T-cell (primary cell): Measurements from ENCODE around the gene GPRASP3. TPM values are rescaled to one million over a fixed set of nuclear protein-coding genes. Genes with fewer than 3 reads are reported as not detected.
"Not testable (repeated sequence)": the region's sequence is repeated elsewhere in the genome, so short reads cannot be mapped to it uniquely, and the experiment has no call there.

ENCODE experiments used
- ATAC-seq, 4 experiments: fragments of 200-7000 bp in 3 of 4; fragments of 150-1000 bp in 1 of 4; cut with Tn5 transposase; replicated peaks in 1 of 4; 1 replicate in 3 of 4; 2 replicates in 1 of 4; pipeline ENCODE4 v1.10.0; 2021; ENCODE audit warnings: moderate library complexity in 3 of 4, mild to moderate bottlenecking in 2 of 4, moderate number of reproducible peaks in 1 of 4
- CTCF ChIA-PET, 2 donors: fragments of 300-600 bp; sonication (Branson Sonifier 250); formaldehyde crosslinking; loops; one replicate each; lab custom pipeline; 2022; ENCODE audit warnings: antibody characterized with exemption in 2 of 2; lab: Charles Lee
- POLR2A ChIA-PET, 2 donors: fragments of 300-600 bp; sonication (Branson Sonifier 250); formaldehyde crosslinking; loops; one replicate each; lab custom pipeline; 2022; ENCODE audit warnings: antibody characterized with exemption in 2 of 2; lab: Charles Lee
- DNase-seq, 35 experiments: peaks; one replicate each; pipeline versions ENCODE4 v3.0.0 to v3.0.0-alpha.2; 2013 to 2023
- H3K27ac ChIP-seq: one replicate; pipeline ENCODE4 v1.5.1; 2013; ENCODE audit warnings: low read length
- H3K27me3 ChIP-seq, 2 experiments: replicated peaks in 1 of 2; 1 replicate in 1 of 2; 2 replicates in 1 of 2; pipeline versions ENCODE4 v1.6.1 to v1.7.0; 2013; ENCODE audit warnings: low read length in 1 of 2, mixed read lengths in 1 of 2; ENCODE audit not compliant: control insufficient read depth in 2 of 2, insufficient read depth in 2 of 2; ENCODE audit errors: extremely low read depth in 1 of 2
- H3K36me3 ChIP-seq, 2 donors: 1 replicate in 1 of 2; 2 replicates in 1 of 2; pipeline versions ENCODE4 v1.6.1 to v1.7.0; 2013; ENCODE audit warnings: low read length in 1 of 2; ENCODE audit not compliant: control insufficient read depth in 2 of 2, insufficient read depth in 1 of 2; ENCODE audit errors: extremely low read depth in 1 of 2
- H3K4me1 ChIP-seq, 2 experiments: 1 replicate in 1 of 2; 2 replicates in 1 of 2; pipeline versions ENCODE4 v1.6.1 to v1.7.0; 2013; ENCODE audit warnings: low read length in 2 of 2, mixed read lengths in 1 of 2; ENCODE audit not compliant: insufficient read depth in 2 of 2, control insufficient read depth in 1 of 2; ENCODE audit errors: extremely low read depth in 1 of 2
- H3K4me3 ChIP-seq, 2 donors: 1 replicate in 1 of 2; 2 replicates in 1 of 2; pipeline versions ENCODE4 v1.5.1 to v1.7.0; 2013; ENCODE audit warnings: mild to moderate bottlenecking in 2 of 2, low read length in 1 of 2, moderate library complexity in 1 of 2; ENCODE audit not compliant: control insufficient read depth in 1 of 2; ENCODE audit errors: extremely low read depth in 1 of 2
- H3K9me3 ChIP-seq: 2 replicates; pipeline ENCODE4 v1.7.0; 2013
- H3K27ac Mint-ChIP-seq, 2 donors: one replicate each; pipeline ENCODE4 v1.8.0; 2020 to 2021; ENCODE audit warnings: mild to moderate bottlenecking in 2 of 2, mixed read lengths in 2 of 2
- H3K27me3 Mint-ChIP-seq, 2 donors: one replicate each; pipeline ENCODE4 v1.8.0; 2021 to 2022; ENCODE audit warnings: mixed read lengths in 2 of 2
- H3K36me3 Mint-ChIP-seq: one replicate; pipeline ENCODE4 v1.8.0; 2021; ENCODE audit warnings: mixed read lengths
- H3K4me1 Mint-ChIP-seq, 3 donors: one replicate each; pipeline ENCODE4 v1.8.0; 2020 to 2022; ENCODE audit warnings: mixed read lengths in 3 of 3, mild to moderate bottlenecking in 1 of 3
- H3K4me3 Mint-ChIP-seq, 3 donors: one replicate each; pipeline ENCODE4 v1.8.0; 2020 to 2022; ENCODE audit warnings: mild to moderate bottlenecking in 3 of 3, mixed read lengths in 3 of 3, moderate library complexity in 3 of 3
- H3K9me3 Mint-ChIP-seq, 3 donors: one replicate each; pipeline ENCODE4 v1.8.0; 2020 to 2022; ENCODE audit warnings: mixed read lengths in 3 of 3
- WGBS: methylation state at CpG from one replicate; pipeline ENCODE4 v1.1.5; 2013; ENCODE audit warnings: missing lambda C conversion rate; ENCODE audit not compliant: insufficient coverage; 5-methylcytosine and 5-hydroxymethylcytosine counted together
- total RNA-seq, 35 experiments: library from RNA in 6 of 35; stranded (reverse) in 6 of 35; fragments of 120-200 nt in 1 of 35; gene quantifications; one replicate each; pipeline versions ENCODE4 v1.2.1 to v1.2.4 and lab custom pipeline; 2013 to 2026

The GPRASP3 gene
- total RNA-seq, 5 donors from 2014 or later (not counting 1 experiment from before 2014, with no cell fraction given): 1.5 to 3.1 (median 2.7) TPM

DNA sequence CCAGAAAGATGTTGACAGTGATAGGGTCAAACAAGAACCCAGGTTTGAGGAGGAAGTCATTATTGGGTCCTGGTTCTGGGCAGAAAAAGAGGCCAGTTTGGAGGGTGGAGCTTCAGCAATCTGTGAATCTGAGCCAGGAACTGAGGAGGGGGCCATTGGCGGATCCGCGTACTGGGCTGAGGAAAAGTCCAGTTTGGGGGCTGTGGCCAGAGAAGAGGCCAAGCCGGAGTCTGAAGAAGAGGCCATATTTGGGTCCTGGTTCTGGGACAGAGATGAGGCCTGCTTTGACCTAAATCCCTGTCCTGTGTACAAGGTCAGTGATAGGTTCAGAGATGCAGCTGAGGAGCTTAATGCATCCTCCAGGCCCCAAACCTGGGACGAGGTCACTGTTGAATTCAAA lies 4.6 kb upstream of the GPRASP3 start:
- H3K4me3 ChIP-seq: no peak overlapping the region
- peaks cover 0 to 21% of the 10 kb centered on the region in 2 experiments for H3K4me1 ChIP-seq
- Mint-ChIP-seq H3K27me3 (peaks cover 6 to 10% of the 10 kb centered on the region in 2 donors), H3K4me1 (peaks cover 15 to 19% (median 19%) of the 10 kb centered on the region in 3 donors), H3K36me3 (no peaks in the 10 kb centered on the region), H3K9me3 (no peaks in the 10 kb centered on the region), H3K4me3 (no peak overlapping the region), H3K27ac (no peak overlapping the region)
- peaks cover 0 to 25% of the 10 kb centered on the region in 2 experiments for H3K27me3 ChIP-seq
- no peak for ATAC-seq
- CTCF ChIA-PET: no interaction called here
- no CpG with 5 or more reads among the region's 5 CpGs for WGBS
- H3K9me3 ChIP-seq: no peaks in the 10 kb centered on the region
- POLR2A ChIA-PET: no interaction called here
- DNase-seq: no peak
- no peaks in the 10 kb centered on the region for H3K36me3 ChIP-seq
- H3K27ac ChIP-seq: no peak overlapping the region

DNA sequence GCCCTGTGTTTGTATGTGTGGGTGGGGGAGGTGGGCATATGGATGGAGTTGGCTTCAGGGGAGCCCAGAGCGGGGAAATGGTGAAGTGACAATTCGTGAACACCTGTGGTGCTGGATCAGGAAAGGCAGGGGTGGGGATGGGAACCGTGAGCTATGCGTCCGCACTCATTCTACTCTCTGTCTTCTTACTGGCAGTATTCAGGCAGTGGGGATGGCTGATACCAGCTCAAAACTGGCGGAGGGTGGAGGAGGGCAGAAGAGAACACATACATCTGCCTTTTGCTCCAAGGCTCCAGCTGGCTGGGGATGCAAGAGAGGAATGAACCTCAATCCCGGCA lies 595 bp downstream of the GPRASP3 start:
- H3K9me3 ChIP-seq, H3K36me3 ChIP-seq, H3K36me3 Mint-ChIP-seq, H3K9me3 Mint-ChIP-seq, DNase-seq, H3K27me3 ChIP-seq, H3K27ac ChIP-seq, ATAC-seq, H3K27me3 Mint-ChIP-seq, H3K27ac Mint-ChIP-seq: not testable (repeated sequence)
- ChIA-PET POLR2A (interaction anchor here in 1 of 2 donors (0.6 kb wide), 1 partner anchor 131 kb away, joined by 3 read pairs; no protein-coding TSS in a partner anchor), CTCF (interaction anchor here in 1 of 2 donors (0.9 kb wide), 1 partner anchor 59 kb away, joined by 3 read pairs; no protein-coding TSS in a partner anchor)
- peaks cover 0 to 11% of the 10 kb centered on the region in 2 experiments for H3K4me1 ChIP-seq
- WGBS: no CpG with 5 or more reads among the region's 7 CpGs
- peak overlapping the region in 1 of 2 donors; percentile 47 for H3K4me3 ChIP-seq
- Mint-ChIP-seq H3K4me3 (peak overlapping the region; percentile 77 to 91 (median 84)), H3K4me1 (peaks cover 10 to 15% (median 14%) of the 10 kb centered on the region in 3 donors)

DNA sequence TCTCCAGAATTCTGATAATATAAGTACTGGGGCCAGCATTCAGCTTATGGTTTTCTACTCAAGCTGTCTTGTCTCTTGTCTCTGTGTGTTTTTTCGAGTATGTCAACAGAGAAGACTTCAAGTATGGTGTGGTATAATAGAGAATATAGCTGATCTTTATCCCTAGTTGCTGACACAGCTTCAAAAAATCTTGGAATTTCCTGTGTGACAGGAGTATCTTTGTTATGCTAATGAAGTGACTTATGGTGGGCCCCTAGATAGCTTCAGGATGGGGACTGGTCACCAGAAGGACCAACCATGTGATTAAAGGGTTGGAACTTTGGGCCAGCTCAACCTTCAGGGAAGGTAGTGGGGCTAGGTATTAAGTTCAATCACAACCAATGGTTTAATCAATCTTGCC lies 2.9 kb downstream of the GPRASP3 start:
- Mint-ChIP-seq H3K27me3 (peaks cover 0 to 4% of the 10 kb centered on the region in 2 donors), H3K9me3 (no peaks in the 10 kb centered on the region), H3K36me3 (peaks cover 8% of the 10 kb centered on the region), H3K4me3 (no peak overlapping the region), H3K27ac (no peak overlapping the region), H3K4me1 (peaks cover 10 to 15% (median 14%) of the 10 kb centered on the region in 3 donors)
- ATAC-seq: no peak
- no peaks in the 10 kb centered on the region for H3K27me3 ChIP-seq
- no peak for DNase-seq
- no CpG with 5 or more reads among the region's 1 CpG for WGBS
- H3K36me3 ChIP-seq: no peaks in the 10 kb centered on the region
- H3K27ac ChIP-seq: no peak overlapping the region
- H3K4me3 ChIP-seq: no peak overlapping the region
- ChIA-PET CTCF (no interaction called here), POLR2A (no interaction called here)
- H3K4me1 ChIP-seq: peaks cover 0 to 11% of the 10 kb centered on the region in 2 experiments
- no peaks in the 10 kb centered on the region for H3K9me3 ChIP-seq

DNA sequence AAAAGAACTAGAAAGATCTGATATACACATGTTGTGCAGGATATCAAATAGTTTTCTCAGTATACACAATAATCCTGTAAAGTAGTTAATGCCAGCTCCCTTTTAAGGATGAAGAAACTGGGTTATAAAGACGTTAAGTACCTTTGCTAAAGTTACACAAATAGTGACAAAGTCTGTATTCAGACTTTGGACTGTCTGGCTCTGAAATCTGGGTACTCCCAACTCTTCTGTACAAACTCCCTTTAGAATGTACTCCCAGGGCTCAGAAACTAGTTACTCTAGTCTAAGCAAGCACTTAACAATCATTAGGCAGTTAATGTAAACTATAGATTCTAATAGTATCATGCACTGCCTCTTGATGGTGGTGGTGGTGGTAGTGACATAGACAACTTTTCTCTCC lies 7.2 kb downstream of the GPRASP3 start:
- Histone ChIP-seq H3K9me3 (no peaks in the 10 kb centered on the region), H3K27ac (no peak overlapping the region), H3K36me3 (no peaks in the 10 kb centered on the region), H3K4me1 (no peaks in the 10 kb centered on the region), H3K4me3 (no peak overlapping the region), H3K27me3 (no peaks in the 10 kb centered on the region)
- Mint-ChIP-seq H3K9me3 (no peaks in the 10 kb centered on the region), H3K27me3 (peaks cover 0 to 4% of the 10 kb centered on the region in 2 donors), H3K4me1 (no peaks in the 10 kb centered on the region), H3K4me3 (no peak overlapping the region), H3K36me3 (peaks cover 8% of the 10 kb centered on the region), H3K27ac (no peak overlapping the region)
- ATAC-seq: no peak
- CTCF ChIA-PET: no interaction called here
- DNase-seq: no peak
- POLR2A ChIA-PET: interaction anchor here in 1 of 2 donors (0.5 to 0.6 kb wide), 2 partner anchors 33 to 41 kb away, joined by 4 to 7 read pairs; no protein-coding TSS in a partner anchor
- no CpG with 5 or more reads among the region's 1 CpG for WGBS

DNA sequence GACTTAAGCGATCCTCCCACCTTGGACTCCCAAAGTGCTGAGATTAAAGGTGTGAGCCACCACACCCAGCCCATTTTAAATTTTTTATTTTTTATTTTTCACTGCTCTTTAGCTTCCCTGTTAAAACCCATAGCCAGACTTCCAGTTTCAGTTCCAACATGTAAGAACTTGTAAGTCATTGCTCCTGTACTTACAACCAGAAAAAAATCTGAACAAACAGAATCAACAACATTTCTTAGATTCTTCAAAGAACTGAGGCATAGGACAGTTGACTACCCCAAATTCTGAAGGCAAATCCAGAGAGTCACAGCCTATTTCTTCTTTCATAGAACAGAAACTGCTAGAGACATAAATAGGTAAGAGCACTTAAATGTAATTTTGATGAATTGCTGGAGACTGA lies 8.1 kb downstream of the GPRASP3 start:
- Mint-ChIP-seq H3K9me3 (no peaks in the 10 kb centered on the region), H3K4me1 (no peaks in the 10 kb centered on the region), H3K27ac (no peak overlapping the region), H3K4me3 (no peak overlapping the region), H3K36me3 (peaks cover 8% of the 10 kb centered on the region), H3K27me3 (peaks cover 0 to 4% of the 10 kb centered on the region in 2 donors)
- CTCF ChIA-PET: no interaction called here
- Histone ChIP-seq H3K4me1 (no peaks in the 10 kb centered on the region), H3K9me3 (no peaks in the 10 kb centered on the region), H3K36me3 (no peaks in the 10 kb centered on the region), H3K4me3 (no peak overlapping the region), H3K27ac (no peak overlapping the region), H3K27me3 (no peaks in the 10 kb centered on the region)
- no CpG with 5 or more reads among the region's 1 CpG for WGBS
- POLR2A ChIA-PET: no interaction called here
- DNase-seq (no peak), ATAC-seq (no peak)

DNA sequence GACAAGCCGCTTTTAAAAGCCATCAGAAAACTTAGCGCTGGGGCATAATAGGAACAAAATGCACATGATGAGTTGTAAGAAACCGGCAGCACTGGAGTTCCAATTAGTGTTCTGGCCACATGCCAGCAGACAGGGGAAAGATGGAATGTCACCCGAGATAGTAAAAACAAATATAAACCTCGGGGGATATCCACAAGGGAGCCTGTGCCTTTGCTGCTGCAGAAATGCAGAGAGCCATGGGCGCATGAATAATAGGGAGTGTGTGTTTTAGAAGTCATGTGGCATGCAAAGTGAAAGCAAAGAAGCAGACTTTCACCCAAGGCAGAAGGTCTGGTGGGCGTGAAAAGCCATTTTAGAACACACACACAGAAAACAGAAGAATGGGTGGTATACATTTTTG lies 19.1 kb downstream of the GPRASP3 start:
- no peak for DNase-seq
- CTCF ChIA-PET: no interaction called here
- no peak overlapping the region for H3K27ac Mint-ChIP-seq
- 96% methylated on average over 3 of the region's 7 CpGs for WGBS
- no peaks in the 10 kb centered on the region for H3K36me3 ChIP-seq
- ATAC-seq: no peak
- no peaks in the 10 kb centered on the region for H3K36me3 Mint-ChIP-seq
- H3K27me3 Mint-ChIP-seq: peaks cover 0 to 10% of the 10 kb centered on the region in 2 donors
- no peaks in the 10 kb centered on the region for H3K9me3 ChIP-seq
- POLR2A ChIA-PET: no interaction called here
- no peak overlapping the region for H3K27ac ChIP-seq
- no peaks in the 10 kb centered on the region for H3K9me3 Mint-ChIP-seq
- H3K4me3 ChIP-seq: no peak overlapping the region
- H3K4me1 ChIP-seq: no peaks in the 10 kb centered on the region
- H3K27me3 ChIP-seq: no peaks in the 10 kb centered on the region
- no peak overlapping the region for H3K4me3 Mint-ChIP-seq
- H3K4me1 Mint-ChIP-seq: no peaks in the 10 kb centered on the region

DNA sequence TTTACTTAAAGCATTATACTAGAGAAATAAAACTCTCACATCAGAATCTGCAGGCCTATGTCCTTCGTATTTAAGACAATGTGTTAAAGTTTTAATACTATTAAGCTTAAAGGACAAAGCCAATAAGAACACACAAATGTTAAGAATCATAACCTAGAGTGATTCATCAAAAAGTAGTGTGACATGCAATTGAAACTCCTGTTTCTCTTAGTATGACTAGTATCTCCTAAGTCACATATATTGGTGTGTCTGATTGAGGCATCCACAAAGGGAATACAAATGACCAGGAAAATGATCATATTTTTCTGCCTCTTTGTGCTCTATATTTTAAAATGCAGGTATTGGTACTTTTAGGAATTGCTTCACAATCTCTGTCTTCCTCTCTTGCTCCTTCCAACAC lies 23.8 kb downstream of the GPRASP3 start:
- no peak overlapping the region for H3K4me3 ChIP-seq
- Mint-ChIP-seq H3K4me3 (no peak overlapping the region), H3K27me3 (peaks cover 0 to 11% of the 10 kb centered on the region in 2 donors), H3K4me1 (peaks cover 0 to 2% (median 2%) of the 10 kb centered on the region in 3 donors), H3K9me3 (no peaks in the 10 kb centered on the region), H3K36me3 (no peaks in the 10 kb centered on the region), H3K27ac (no peak overlapping the region)
- CTCF ChIA-PET: no interaction called here
- H3K27ac ChIP-seq: no peak overlapping the region
- peaks cover 0 to 3% of the 10 kb centered on the region in 2 experiments for H3K27me3 ChIP-seq
- ATAC-seq: no peak
- no CpG with 5 or more reads among the region's 1 CpG for WGBS
- H3K36me3 ChIP-seq: no peaks in the 10 kb centered on the region
- H3K9me3 ChIP-seq: no peaks in the 10 kb centered on the region
- POLR2A ChIA-PET: no interaction called here
- peaks cover 0 to 8% of the 10 kb centered on the region in 2 experiments for H3K4me1 ChIP-seq
- no peak for DNase-seq
